Measurements from ENCODE around the gene LRMDA. TPM values are rescaled to one million over a fixed set of nuclear protein-coding genes. Genes with fewer than 3 reads are reported as not detected.

Gene LRMDA
- total RNA-seq, 1 experiment from 2014 or later = 4.8 TPM

DNA sequence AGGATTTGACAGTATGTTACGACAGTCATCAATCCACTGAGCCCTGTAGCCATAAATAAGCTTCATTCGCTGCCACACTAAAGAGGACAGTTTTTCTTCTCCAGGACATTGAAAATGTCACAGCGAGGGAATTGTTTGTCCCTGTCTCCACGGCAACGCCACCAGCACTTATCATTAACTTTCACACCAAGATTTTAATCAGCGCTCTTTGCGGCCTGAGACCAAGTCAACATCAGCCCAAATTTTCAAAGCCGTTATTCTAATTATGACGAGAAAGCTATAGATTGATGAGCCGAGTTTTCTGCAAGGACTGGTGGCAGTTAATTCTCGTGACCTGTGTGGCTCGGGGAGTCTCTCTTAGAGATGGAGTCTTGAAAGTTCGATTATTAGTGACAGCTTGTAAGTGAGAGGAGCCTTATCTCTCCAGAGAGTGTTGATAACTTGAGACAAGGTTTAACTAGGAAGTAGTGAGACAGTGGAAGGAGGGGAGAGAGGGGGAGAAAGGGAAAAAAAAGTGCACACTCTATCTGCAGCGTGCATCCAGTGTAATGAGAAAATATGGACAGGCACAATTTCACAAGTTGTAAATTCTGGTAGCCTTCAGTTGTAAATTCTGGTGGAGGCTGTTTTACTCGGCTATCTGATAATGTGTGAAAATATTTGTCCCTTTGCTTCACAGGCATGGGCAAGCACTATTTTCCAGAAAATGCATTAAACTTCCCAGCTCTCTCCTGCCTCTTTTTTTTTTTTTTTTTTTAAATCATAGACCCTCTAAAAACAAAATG lies 473.3 kb downstream of the LRMDA start:
- no TSS peak for BruUV-seq (replicated peaks)
- Histone ChIP-seq H3K79me2 (ENCODE audit: insufficient read depth, low read length) (no peaks in the 10 kb centered on the region), H3K4me2 (ENCODE audit: low read length) (no peak overlapping the region), H2AFZ (ENCODE audit: low read depth, low read length, poor library complexity, severe bottlenecking) (no peak overlapping the region), H3K27me3 (ENCODE audit: insufficient read depth, low read length) (peaks cover 28% of the 10 kb centered on the region; the same call in 1 of the 2 replicates), H3K9ac (ENCODE audit: low read length) (no peak overlapping the region), H4K20me1 (ENCODE audit: insufficient read depth) (no peaks in the 10 kb centered on the region), H3K27ac (ENCODE audit: low read depth, low read length) (no peak overlapping the region), H3K9me2 (ENCODE audit: insufficient read depth) (no peaks in the 10 kb centered on the region), H3K9me3 (ENCODE audit: control insufficient read depth in 1 of 2, insufficient read depth in 1 of 2, low read depth in 1 of 2, low read length in 2 of 2) (no peaks in the 10 kb centered on the region), H3K4me3 (replicated peaks in 1 of 2; ENCODE audit: low read depth in 1 of 2, low read length in 2 of 2) (no peak overlapping the region), H3K36me3 (ENCODE audit: control insufficient read depth in 1 of 2, insufficient read depth in 2 of 2, low read length in 2 of 2) (no peaks in the 10 kb centered on the region), H3K4me1 (ENCODE audit: control insufficient read depth in 1 of 2, insufficient read depth in 2 of 2, low read length in 2 of 2) (no peaks in the 10 kb centered on the region)
- DNase-seq (ENCODE audit: low read depth, low spot score) (no peak), ATAC-seq (no peak)
- ChIA-PET POLR2A (no interaction called here), RAD21 (ENCODE audit: low non-redundant PET in 1 of 2, low total read pairs in 2 of 2, uncharacterized antibody in 2 of 2, unreplicated experiment in 2 of 2) (no interaction called here), CTCF (no interaction called here)
- intact Hi-C loops (cut with micrococcal nuclease) = no loop called here
- TF ChIP-seq CBX3 (IDR thresholded peaks at IDR 0.05; ENCODE audit: low read depth) (no peak), EZH2 (IDR thresholded peaks at IDR 0.05) (no peak), TCF7L2 (IDR thresholded peaks at IDR 0.05; ENCODE audit: borderline replicate concordance, extremely low read depth, insufficient read depth, insufficient read length) (no peak), FOSL1 (IDR thresholded peaks at IDR 0.05; ENCODE audit: low read depth) (no peak)

DNA sequence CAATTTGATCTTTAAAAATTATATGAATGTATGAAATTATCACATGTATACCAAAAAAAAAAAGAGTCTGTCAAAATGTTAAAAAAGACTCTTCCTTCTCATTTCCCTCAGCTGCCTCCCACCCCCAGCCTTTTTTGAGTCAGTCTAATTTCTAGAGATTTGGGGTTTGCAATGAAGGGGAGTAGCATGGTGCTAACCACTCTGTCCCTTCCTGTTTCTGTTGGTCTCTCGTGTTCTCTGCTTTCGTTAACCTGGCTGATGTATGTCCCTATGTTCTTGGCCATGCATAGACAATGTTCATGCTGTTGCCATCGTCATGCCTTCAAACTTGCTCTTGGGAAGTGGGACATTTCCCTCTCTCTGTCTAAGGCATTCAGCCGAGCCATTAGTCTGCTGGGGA lies 474.1 kb downstream of the LRMDA start:
- Histone ChIP-seq H3K79me2 (ENCODE audit: insufficient read depth, low read length) (no peaks in the 10 kb centered on the region), H3K4me2 (ENCODE audit: low read length) (no peak overlapping the region), H3K27ac (ENCODE audit: low read depth, low read length) (no peak overlapping the region), H3K27me3 (ENCODE audit: insufficient read depth, low read length) (peaks cover 28% of the 10 kb centered on the region; the same call in 1 of the 2 replicates), H3K9me2 (ENCODE audit: insufficient read depth) (no peaks in the 10 kb centered on the region), H3K9me3 (ENCODE audit: control insufficient read depth in 1 of 2, insufficient read depth in 1 of 2, low read depth in 1 of 2, low read length in 2 of 2) (no peaks in the 10 kb centered on the region), H3K36me3 (ENCODE audit: control insufficient read depth in 1 of 2, insufficient read depth in 2 of 2, low read length in 2 of 2) (no peaks in the 10 kb centered on the region), H3K4me1 (ENCODE audit: control insufficient read depth in 1 of 2, insufficient read depth in 2 of 2, low read length in 2 of 2) (no peaks in the 10 kb centered on the region), H3K9ac (ENCODE audit: low read length) (no peak overlapping the region), H3K4me3 (replicated peaks in 1 of 2; ENCODE audit: low read depth in 1 of 2, low read length in 2 of 2) (no peak overlapping the region), H2AFZ (ENCODE audit: low read depth, low read length, poor library complexity, severe bottlenecking) (no peak overlapping the region), H4K20me1 (ENCODE audit: insufficient read depth) (no peaks in the 10 kb centered on the region)
- CTCF ChIA-PET = no interaction called here
- DNase-seq (ENCODE audit: low read depth, low spot score) = no peak
- POLR2A ChIA-PET = no interaction called here
- TF ChIP-seq EZH2 (IDR thresholded peaks at IDR 0.05) (no peak), TCF7L2 (IDR thresholded peaks at IDR 0.05; ENCODE audit: borderline replicate concordance, extremely low read depth, insufficient read depth, insufficient read length) (no peak), POLR2AphosphoS5 (IDR thresholded peaks at IDR 0.05; ENCODE audit: low read depth, low read length) (no peak), YY1 (IDR thresholded peaks at IDR 0.05; ENCODE audit: extremely low read depth, insufficient replicate concordance, low read depth, low read length) (no peak)
- no peak for ATAC-seq
- no TSS peak for BruUV-seq (replicated peaks)
- RAD21 ChIA-PET (ENCODE audit: low non-redundant PET in 1 of 2, low total read pairs in 2 of 2, uncharacterized antibody in 2 of 2, unreplicated experiment in 2 of 2) = no interaction called here
- intact Hi-C loops (cut with micrococcal nuclease) = no loop called here

Data from HCT116 (cell line).